Measurements from ENCODE around the gene GANAB. TPM values are rescaled to one million over a fixed set of nuclear protein-coding genes. Genes with fewer than 3 reads are reported as not detected.
"Not testable (repeated sequence)": the region's sequence is repeated elsewhere in the genome, so short reads cannot be mapped to it uniquely, and the experiment has no call there.

GANAB gene
- polyA plus RNA-seq, 3 donors from 2014 or later, result 135 to 246 (median 167) TPM

DNA sequence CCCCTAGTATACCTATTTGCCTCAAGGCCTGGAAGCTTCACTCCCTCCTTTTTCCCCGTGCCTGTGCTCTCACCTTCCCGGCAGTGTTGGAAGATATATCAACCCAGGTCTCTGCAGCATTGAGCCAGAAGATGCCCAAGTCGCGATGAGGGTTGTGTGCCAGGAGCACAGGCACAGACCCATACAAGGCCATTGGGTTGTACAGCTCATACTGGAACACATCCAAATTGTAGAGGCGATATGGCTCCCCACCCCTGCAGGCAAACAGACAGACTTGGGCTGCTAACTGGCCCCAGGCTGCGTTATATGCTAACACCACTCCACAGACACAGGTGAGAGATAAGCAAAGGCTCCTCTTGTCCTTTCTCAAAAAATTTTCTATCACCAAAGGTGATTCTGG lies 13.9 kb downstream of the GANAB start:
- no peak overlapping the region for H3K4me3 Mint-ChIP-seq
- peaks cover 16 to 17% of the 10 kb centered on the region in 2 donors for H3K4me1 Mint-ChIP-seq

GRCh38 chr11:62627713-62628112 lies 18.7 kb downstream of the GANAB start:
- Mint-ChIP-seq H3K4me1 (peaks cover 0 to 3% of the 10 kb centered on the region in 2 donors), H3K9me3 (no peaks in the 10 kb centered on the region), H3K27ac (peak overlapping the region in 2 of 6 donors; percentile 26 to 75), H3K36me3 (peaks cover 15 to 62% (median 28%) of the 10 kb centered on the region in 3 donors), H3K4me3 (no peak overlapping the region), H3K27me3 (ENCODE audit: low read depth in 3 of 3) (peaks cover 0 to 5% (median under 1%) of the 10 kb centered on the region in 3 donors)
- DNase-seq, result no peak

More for the DNA sequence above, 13.9 kb downstream of the GANAB start:
- H3K27me3 Mint-ChIP-seq (ENCODE audit: low read depth in 3 of 3), result peaks cover 0 to 5% (median 2%) of the 10 kb centered on the region in 3 donors
- no peaks in the 10 kb centered on the region for H3K9me3 Mint-ChIP-seq
- DNase-seq, result no peak
- peak overlapping the region in 2 of 6 donors; percentile 55 to 59 for H3K27ac Mint-ChIP-seq
- peaks cover 23 to 70% (median 33%) of the 10 kb centered on the region in 3 donors for H3K36me3 Mint-ChIP-seq

DNA sequence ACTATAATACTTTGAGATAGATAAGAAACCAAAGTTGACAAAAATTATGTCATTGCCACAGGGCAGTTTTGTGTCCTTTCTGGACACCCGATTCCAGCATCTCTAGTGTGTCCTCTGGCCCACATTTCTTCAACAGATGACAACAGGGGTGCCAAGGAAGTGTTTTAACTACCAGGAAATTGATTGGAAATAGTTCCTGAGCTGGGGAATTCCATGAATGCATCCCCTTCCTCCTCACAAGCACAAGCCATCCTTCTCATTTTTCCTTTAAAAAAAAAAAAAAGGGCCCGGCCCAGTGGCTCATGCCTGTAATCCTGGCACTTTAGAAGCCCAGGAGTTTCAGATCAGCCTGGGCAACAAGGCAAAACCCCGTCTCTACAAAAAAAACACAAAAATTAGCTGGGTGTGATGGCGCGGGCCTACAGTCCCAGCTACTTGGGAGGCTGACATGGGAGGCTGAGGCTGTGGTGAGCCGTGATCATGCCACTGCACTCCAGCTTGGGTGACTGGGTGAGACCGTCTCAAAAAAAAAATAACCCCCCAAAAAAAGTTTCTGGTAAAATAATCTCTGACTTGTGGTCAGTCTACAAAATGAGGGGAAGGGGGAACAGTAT lies 23.8 kb downstream of the GANAB start:
- peaks cover 26 to 27% of the 10 kb centered on the region in 2 donors for H3K4me1 Mint-ChIP-seq
- H3K9me3 Mint-ChIP-seq, result no peaks in the 10 kb centered on the region
- peaks cover 0 to 10% (median 9%) of the 10 kb centered on the region in 3 donors for H3K27me3 Mint-ChIP-seq (ENCODE audit: low read depth in 3 of 3)

DNA sequence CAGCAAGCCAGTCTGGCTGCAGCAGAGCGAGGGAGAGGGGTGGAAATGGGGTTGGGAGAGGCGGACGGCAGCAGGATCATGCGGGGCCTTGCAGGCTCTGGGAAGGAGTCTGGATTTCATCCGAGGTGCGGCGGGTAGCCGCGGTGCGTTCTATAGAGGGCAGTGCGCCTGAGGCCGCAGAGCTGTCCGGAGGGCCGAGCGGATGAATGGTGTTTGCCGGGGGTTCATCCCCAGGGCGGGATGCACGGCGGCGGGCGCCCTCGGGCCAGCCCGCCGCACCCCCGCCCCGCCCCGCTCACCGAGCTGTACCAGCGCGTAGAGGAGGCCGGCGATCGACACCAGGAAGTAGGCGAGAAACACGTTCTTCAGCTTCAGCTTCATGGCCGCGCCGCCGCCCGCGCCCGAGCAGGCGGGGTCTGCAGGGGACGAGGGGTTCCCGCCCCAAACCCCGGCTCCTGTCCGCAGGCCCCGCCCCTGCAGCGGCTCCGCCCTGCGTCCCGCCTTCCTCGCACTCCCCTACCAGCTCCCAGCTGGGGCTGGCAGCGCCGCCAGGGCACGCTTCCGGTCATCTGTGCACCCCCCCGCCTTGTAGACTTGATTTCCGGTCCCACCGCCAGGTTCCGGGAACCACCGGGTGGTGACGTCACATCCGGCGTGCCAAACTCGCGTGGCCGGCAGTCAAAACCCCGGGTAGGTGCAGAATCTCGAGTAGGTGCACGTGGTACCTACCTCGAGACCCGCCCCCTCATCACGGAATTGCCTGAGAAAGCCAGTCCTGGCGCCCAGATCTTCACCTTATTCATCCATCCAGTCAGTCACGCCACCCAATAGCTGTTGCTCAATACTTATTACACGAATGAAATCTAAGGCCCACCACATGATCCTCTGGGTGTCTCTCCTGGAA lies 24.6 kb downstream of the GANAB start, which contains the start of gene B3GAT3:
B3GAT3 (minus strand) TSS at position 420 of the 904 bp plus-strand sequence; CDS start at position 381, 39 bp downstream.
- peaks cover 5 to 20% (median 6%) of the 10 kb centered on the region in 3 donors for H3K36me3 Mint-ChIP-seq
- H3K9me3 Mint-ChIP-seq, result no peaks in the 10 kb centered on the region
- peaks cover 0 to 10% (median 9%) of the 10 kb centered on the region in 3 donors for H3K27me3 Mint-ChIP-seq (ENCODE audit: low read depth in 3 of 3)
- peak; percentile 98 for DNase-seq
- peak within 1 kb of the TSS; percentile 89 to 96 (median 91) for H3K4me3 Mint-ChIP-seq
- peaks cover 26 to 27% of the 10 kb centered on the region in 2 donors for H3K4me1 Mint-ChIP-seq
- H3K27ac Mint-ChIP-seq, result peak within 1 kb of the TSS; percentile 91 to 100 (median 95)

More for the DNA sequence above, 23.8 kb downstream of the GANAB start:
- H3K27ac Mint-ChIP-seq, result peak overlapping the region; percentile 91 to 100 (median 94)
- H3K4me3 Mint-ChIP-seq, result peak overlapping the region; percentile 70 to 89 (median 77)
- H3K36me3 Mint-ChIP-seq, result peaks cover 6 to 25% (median 9%) of the 10 kb centered on the region in 3 donors
- no peak for DNase-seq

- H3K9me3 Mint-ChIP-seq, result no peaks in the 10 kb centered on the region
- peaks cover 3 to 19% (median 6%) of the 10 kb centered on the region in 3 donors for H3K36me3 Mint-ChIP-seq
- DNase-seq, result no peak
- H3K27ac Mint-ChIP-seq, result peak overlapping the region; percentile 91 to 97 (median 95)
- peaks cover 0 to 10% (median 9%) of the 10 kb centered on the region in 3 donors for H3K27me3 Mint-ChIP-seq (ENCODE audit: low read depth in 3 of 3)
- peak overlapping the region; percentile 89 to 96 (median 91) for H3K4me3 Mint-ChIP-seq
- H3K4me1 Mint-ChIP-seq, result peaks cover 26 to 27% of the 10 kb centered on the region in 2 donors
These were observed 25.3 kb downstream of the GANAB start for GRCh38 chr11:62621027-62621566.

- not testable (repeated sequence) for DNase-seq; H3K27ac Mint-ChIP-seq; H3K4me3 Mint-ChIP-seq; H3K27me3 Mint-ChIP-seq (ENCODE audit: low read depth in 3 of 3); H3K9me3 Mint-ChIP-seq
- peaks cover 25 to 28% of the 10 kb centered on the region in 2 donors for H3K4me1 Mint-ChIP-seq
- peaks cover 0 to 12% (median 3%) of the 10 kb centered on the region in 3 donors for H3K36me3 Mint-ChIP-seq
These were observed 29.5 kb downstream of the GANAB start for GRCh38 chr11:62616957-62617356.

- peaks cover 26% of the 10 kb centered on the region in 2 donors for H3K4me1 Mint-ChIP-seq
- no peak overlapping the region for H3K4me3 Mint-ChIP-seq
- no peaks in the 10 kb centered on the region for H3K9me3 Mint-ChIP-seq
- no peak overlapping the region for H3K27ac Mint-ChIP-seq
- peaks cover 0 to 5% (median 3%) of the 10 kb centered on the region in 3 donors for H3K27me3 Mint-ChIP-seq (ENCODE audit: low read depth in 3 of 3)
- no peak for DNase-seq
- peaks cover 0 to 12% (median 3%) of the 10 kb centered on the region in 3 donors for H3K36me3 Mint-ChIP-seq
These were observed 30.9 kb downstream of the GANAB start for GRCh38 chr11:62615521-62615920.

DNA sequence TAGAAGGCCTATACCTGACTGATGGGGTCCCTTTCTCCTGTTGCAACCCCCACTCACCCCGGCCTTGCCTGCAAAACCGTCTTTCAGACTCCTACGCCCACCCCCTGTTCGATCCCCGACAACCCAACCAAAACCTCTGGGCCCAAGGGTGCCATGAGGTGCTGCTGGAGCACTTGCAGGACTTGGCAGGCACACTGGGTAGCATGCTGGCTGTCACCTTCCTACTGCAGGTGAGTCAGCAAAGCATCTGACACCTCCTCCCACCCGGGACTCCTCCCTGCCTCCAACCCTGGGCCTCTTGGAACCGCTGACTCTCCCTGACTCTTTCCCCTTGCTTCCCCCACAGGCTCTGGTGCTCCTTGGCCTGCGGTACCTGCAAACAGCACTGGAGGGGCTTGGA lies 32.1 kb downstream of the GANAB start:
- peaks cover 0 to 7% (median 3%) of the 10 kb centered on the region in 3 donors for H3K27me3 Mint-ChIP-seq (ENCODE audit: low read depth in 3 of 3)
- no peak for DNase-seq
- H3K4me3 Mint-ChIP-seq, result peak overlapping the region in 2 of 5 donors; percentile 7 to 61
- H3K27ac Mint-ChIP-seq, result peak overlapping the region; percentile 71 to 88 (median 78)
- H3K4me1 Mint-ChIP-seq, result peaks cover 25 to 26% of the 10 kb centered on the region in 2 donors
- peaks cover 0 to 14% (median 7%) of the 10 kb centered on the region in 3 donors for H3K36me3 Mint-ChIP-seq
- H3K9me3 Mint-ChIP-seq, result no peaks in the 10 kb centered on the region

GRCh38 chr11:62613291-62613778 lies 33.1 kb downstream of the GANAB start:
- peaks cover 0 to 11% (median 5%) of the 10 kb centered on the region in 3 donors for H3K36me3 Mint-ChIP-seq
- H3K4me1 Mint-ChIP-seq, result peaks cover 22 to 27% of the 10 kb centered on the region in 2 donors
- H3K4me3 Mint-ChIP-seq, result peak overlapping the region in 3 of 5 donors; percentile 56 to 69 (median 63)
- DNase-seq, result no peak
- no peaks in the 10 kb centered on the region for H3K9me3 Mint-ChIP-seq
- H3K27me3 Mint-ChIP-seq (ENCODE audit: low read depth in 3 of 3), result peaks cover 0 to 7% (median 3%) of the 10 kb centered on the region in 3 donors
- peak overlapping the region; percentile 74 to 88 (median 82) for H3K27ac Mint-ChIP-seq

GRCh38 chr11:62612366-62613290 lies 33.8 kb downstream of the GANAB start, which contains the start of the genes EML3 and ROM1:
Gene EML3, minus strand, starts transcription at chr11:62612775. Its CDS starts 318 bp downstream, at chr11:62612457.
Gene ROM1, plus strand, starts transcription at chr11:62613257. Its CDS starts 25 bp downstream, at chr11:62613282.
- Mint-ChIP-seq H3K27ac (peak within 1 kb of the TSS; percentile 94 to 99 (median 96)), H3K4me3 (peak within 1 kb of the TSS; percentile 93 to 99 (median 94)), H3K27me3 (ENCODE audit: low read depth in 3 of 3) (peaks cover 0 to 7% (median 3%) of the 10 kb centered on the region in 3 donors), H3K36me3 (peaks cover 5 to 18% (median 6%) of the 10 kb centered on the region in 3 donors), H3K4me1 (peaks cover 22 to 31% of the 10 kb centered on the region in 2 donors), H3K9me3 (no peaks in the 10 kb centered on the region)
- peak; percentile 90 to 92 (median 92) for DNase-seq

DNA sequence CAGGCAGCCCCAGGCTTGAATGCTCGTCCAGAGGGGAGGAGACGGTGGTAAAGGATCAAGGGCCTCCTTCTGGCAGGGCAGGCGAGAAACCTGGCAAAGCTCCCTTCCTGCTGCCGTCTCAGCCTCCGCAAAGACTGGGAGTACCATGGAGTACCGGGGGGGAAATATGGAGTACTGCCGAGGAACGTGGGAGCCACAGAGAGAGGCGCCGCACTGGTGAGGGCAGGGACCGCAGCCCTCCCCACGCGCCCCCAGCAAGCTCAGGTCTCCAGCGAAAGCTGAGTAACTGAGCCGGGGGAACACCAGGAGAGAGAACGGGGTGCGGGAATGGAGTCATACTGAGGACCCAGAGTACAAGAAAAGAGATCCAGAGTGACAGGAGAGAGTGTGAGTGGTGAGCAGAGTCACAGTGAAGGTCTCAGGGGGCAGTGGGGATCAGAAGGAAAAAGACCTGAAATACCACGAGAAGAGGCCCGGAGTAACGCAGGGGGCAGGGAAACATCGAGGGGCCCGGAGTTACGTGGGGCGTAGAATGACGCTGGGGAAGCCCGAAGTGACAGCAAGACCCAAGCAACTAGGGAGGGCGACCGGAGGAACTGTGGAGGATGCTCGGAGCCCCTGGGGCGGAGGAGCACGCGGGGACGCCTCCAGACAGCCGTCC lies 34.6 kb downstream of the GANAB start:
- Mint-ChIP-seq H3K27me3 (ENCODE audit: low read depth in 3 of 3) (peaks cover 0 to 8% (median 3%) of the 10 kb centered on the region in 3 donors), H3K4me1 (peaks cover 22 to 31% of the 10 kb centered on the region in 2 donors), H3K36me3 (peaks cover 5 to 20% (median 8%) of the 10 kb centered on the region in 3 donors), H3K9me3 (no peaks in the 10 kb centered on the region), H3K27ac (peak overlapping the region; percentile 94 to 99 (median 96)), H3K4me3 (peak overlapping the region; percentile 93 to 99 (median 94))
- DNase-seq, result no peak

Measured in immature natural killer cell (primary cell).